Right lobe of liver (tissue), 6 donors: ENCODE results near the gene FCN3. TPM values are rescaled to one million over a fixed set of nuclear protein-coding genes. Genes with fewer than 3 reads are reported as not detected.
A peak's percentile ranks its signal among the peaks of the same experiment; 100 is the strongest.

Source experiments
- ATAC-seq, 4 donors: fragments of 200-7000 bp; cut with Tn5 transposase; one replicate each; pipeline ENCODE4 v1.9.1; 2020; ENCODE audit warnings: mild to moderate bottlenecking in 4 of 4, moderate library complexity in 4 of 4
- DNase-seq, 3 donors: peaks; one replicate each; pipeline ENCODE4 v3.0.0-alpha.2; 2020
- H3K27ac ChIP-seq, 3 donors: fragments of 200-600 bp; one replicate each; pipeline ENCODE4 v1.8.0; 2022
- H3K27me3 ChIP-seq, 2 donors: fragments of 200-600 bp; one replicate each; pipeline ENCODE4 v1.8.0; 2022
- H3K36me3 ChIP-seq, 4 donors: fragments of 200-600 bp; sonication (generic) in 1 of 4; one replicate each; pipeline versions ENCODE4 v1.5.1 to v1.8.0; 2017 to 2022; ENCODE audit warnings: control low read depth in 1 of 4
- H3K4me1 ChIP-seq, 4 donors: fragments of 200-600 bp; sonication (generic) in 1 of 4; one replicate each; pipeline versions ENCODE4 v1.5.1 to v1.8.0; 2017 to 2022; ENCODE audit warnings: control low read depth in 1 of 4
- H3K4me3 ChIP-seq, 3 donors: fragments of 200-600 bp; one replicate each; pipeline ENCODE4 v1.8.0; 2022
- H3K9me3 ChIP-seq, 4 donors: fragments of 200-600 bp; sonication (generic) in 1 of 4; one replicate each; pipeline versions ENCODE4 v1.5.1 to v1.8.0; 2017 to 2022; ENCODE audit warnings: control low read depth in 1 of 4
- CTCF ChIP-seq, 4 donors: fragments of 200-600 bp in 3 of 4; fragments of 450-650 bp in 1 of 4; IDR thresholded peaks; one replicate each; pipeline versions ENCODE4 v1.5.1 to v1.8.0; 2016 to 2022; ENCODE audit warnings: antibody characterized with exemption in 4 of 4, mild to moderate bottlenecking in 2 of 4
- POLR2A ChIP-seq: fragments of 450-650 bp; IDR thresholded peaks from one replicate; pipeline ENCODE4 v1.6.1; 2017; ENCODE audit warnings: antibody characterized with exemption, mild to moderate bottlenecking
- WGBS: methylation state at CpG from one replicate; pipeline ENCODE4 v1.1.6; 2018; ENCODE audit warnings: low coverage, low lambda C conversion rate; ENCODE audit not compliant: insufficient coverage; ENCODE audit errors: missing lambda C conversion rate; 5-methylcytosine and 5-hydroxymethylcytosine counted together
- intact Hi-C, 2 donors: fragments of 100-400 bp; cut with DNase I; formaldehyde crosslinking; loops; one replicate each; pipeline versions ENCODE4 v1.11.2 to v1.14.1; 2022
- total RNA-seq, 6 experiments: library from RNA; depleted of rRNA in 2 of 6; stranded (reverse); fragments of >200 nt in 2 of 6; fragmentation: NEBNext Ultra II Directional in 3 of 6; extraction: Animal tissue kit (Norgen Biotek cat#: 25700) in 3 of 6; gene quantifications; one replicate each; pipeline versions ENCODE4 v1.1.0 to v1.2.4, GENCODE V29; 2016 to 2023
- donor health status: DM: no; HTN: yes; CAD: no.
- donor health status: DM: no; HTN: no; CAD: no.
- donor health status: DM: no; HTN: no; CAD: no.
- donor health status: DM: no; HTN: yes; CAD: no.
- donor health status: DM: no; HTN: yes; CAD: no.

FCN3 gene
- total RNA-seq, 6 experiments from 2014 or later = 81.6 to 213 (median 111) TPM

GRCh38 chr1:27360159-27361043 lies 14.2 kb downstream of the FCN3 start:
- intact Hi-C loops = no loop called here
- peaks cover 0 to 2% (median 0%) of the 10 kb centered on the region in 4 donors for H3K36me3 ChIP-seq

GRCh38 chr1:27359822-27360158 lies 14.8 kb downstream of the FCN3 start:
- WGBS = 60% methylated on average over 8 of the region's 9 CpGs
- no peaks in the 10 kb centered on the region for H3K9me3 ChIP-seq
- H3K4me1 ChIP-seq = peaks cover 0 to 8% (median 3%) of the 10 kb centered on the region in 4 donors
- ATAC-seq (no peak), DNase-seq (no peak)
- H3K27ac ChIP-seq = no peak overlapping the region
- TF ChIP-seq CTCF (IDR thresholded peaks at IDR 0.05) (no peak), POLR2A (no peak)
- intact Hi-C loops = loop anchor here in 1 of 2 donors (5.0 kb wide), 1 partner anchor 33 kb away; the partner anchor contains the start of gene GPR3
- H3K4me3 ChIP-seq = no peak overlapping the region
- H3K27me3 ChIP-seq = no peaks in the 10 kb centered on the region
- H3K36me3 ChIP-seq = peaks cover 0 to 2% (median 0%) of the 10 kb centered on the region in 4 donors

More at GRCh38 chr1:27360159-27361043, 14.2 kb downstream of the FCN3 start:
- ATAC-seq (peak in 1 of 4 donors; percentile 42), DNase-seq (no peak)
- no peak for TF ChIP-seq CTCF (IDR thresholded peaks at IDR 0.05)
- no peak for TF ChIP-seq POLR2A
- Histone ChIP-seq H3K27me3 (no peaks in the 10 kb centered on the region), H3K27ac (no peak overlapping the region), H3K9me3 (no peaks in the 10 kb centered on the region), H3K4me1 (peaks cover 0 to 12% (median 4%) of the 10 kb centered on the region in 4 donors), H3K4me3 (peak overlapping the region in 1 of 3 donors; percentile 37)
- 29% methylated on average over 18 of the region's 71 CpGs for WGBS

GRCh38 chr1:27358928-27359313 lies 15.7 kb downstream of the FCN3 start:
- intact Hi-C loops = loop anchor here in 1 of 2 donors (5.0 kb wide), 1 partner anchor 33 kb away; the partner anchor contains the start of gene GPR3
- H3K27me3 ChIP-seq = no peaks in the 10 kb centered on the region
- H3K9me3 ChIP-seq = no peaks in the 10 kb centered on the region
- ATAC-seq (no peak), DNase-seq (no peak)
- TF ChIP-seq POLR2A = no peak
- TF ChIP-seq CTCF (IDR thresholded peaks at IDR 0.05) = no peak
- WGBS = 100% methylated on average over 1 of the region's 5 CpGs
- peaks cover 0 to 8% (median 2%) of the 10 kb centered on the region in 4 donors for H3K4me1 ChIP-seq
- no peak overlapping the region for H3K27ac ChIP-seq
- peaks cover 0 to 2% (median 0%) of the 10 kb centered on the region in 4 donors for H3K36me3 ChIP-seq
- no peak overlapping the region for H3K4me3 ChIP-seq

- DNase-seq = no peak
- H3K4me3 ChIP-seq = no peak overlapping the region
- peaks cover 0 to 2% (median 0%) of the 10 kb centered on the region in 4 donors for H3K36me3 ChIP-seq
- no peaks in the 10 kb centered on the region for H3K9me3 ChIP-seq
- TF ChIP-seq POLR2A (no peak), CTCF (IDR thresholded peaks at IDR 0.05) (no peak)
- peaks cover 0 to 8% (median 2%) of the 10 kb centered on the region in 4 donors for H3K4me1 ChIP-seq
- no peak for ATAC-seq
- intact Hi-C loops = loop anchor here in 1 of 2 donors (5.0 kb wide), 1 partner anchor 34 kb away; the partner anchor contains the start of gene GPR3
- no peaks in the 10 kb centered on the region for H3K27me3 ChIP-seq
- no peak overlapping the region for H3K27ac ChIP-seq
- no CpG with 5 or more reads among the region's 21 CpGs for WGBS
Observed at GRCh38 chr1:27358038-27358927, 16.3 kb downstream of the FCN3 start.
